ENCODE measurements around the gene P2RX5.

GRCh38 chr17:3719265-3719664 lies 23.3 kb upstream of the P2RX5 start:
- TF ChIP-seq, protein P1, sequence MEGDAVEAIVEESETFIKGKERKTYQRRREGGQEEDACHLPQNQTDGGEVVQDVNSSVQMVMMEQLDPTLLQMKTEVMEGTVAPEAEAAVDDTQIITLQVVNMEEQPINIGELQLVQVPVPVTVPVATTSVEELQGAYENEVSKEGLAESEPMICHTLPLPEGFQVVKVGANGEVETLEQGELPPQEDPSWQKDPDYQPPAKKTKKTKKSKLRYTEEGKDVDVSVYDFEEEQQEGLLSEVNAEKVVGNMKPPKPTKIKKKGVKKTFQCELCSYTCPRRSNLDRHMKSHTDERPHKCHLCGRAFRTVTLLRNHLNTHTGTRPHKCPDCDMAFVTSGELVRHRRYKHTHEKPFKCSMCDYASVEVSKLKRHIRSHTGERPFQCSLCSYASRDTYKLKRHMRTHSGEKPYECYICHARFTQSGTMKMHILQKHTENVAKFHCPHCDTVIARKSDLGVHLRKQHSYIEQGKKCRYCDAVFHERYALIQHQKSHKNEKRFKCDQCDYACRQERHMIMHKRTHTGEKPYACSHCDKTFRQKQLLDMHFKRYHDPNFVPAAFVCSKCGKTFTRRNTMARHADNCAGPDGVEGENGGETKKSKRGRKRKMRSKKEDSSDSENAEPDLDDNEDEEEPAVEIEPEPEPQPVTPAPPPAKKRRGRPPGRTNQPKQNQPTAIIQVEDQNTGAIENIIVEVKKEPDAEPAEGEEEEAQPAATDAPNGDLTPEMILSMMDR (IDR thresholded peaks at IDR 0.05) = no peak
- no peak for TF ChIP-seq POLR2A (IDR thresholded peaks at IDR 0.05)

All from heart left ventricle (tissue), 13 donors.